Raji (cell line): ENCODE data around the gene HOTAIR.

Source experiments
- POLR2A ChIP-seq: IDR thresholded peaks from 2 replicates; pipeline ENCODE4 v1.6.1; 2011; ENCODE audit warnings: low read depth, low read length, control low read depth; ENCODE audit not compliant: insufficient read depth

HOTAIR gene

GRCh38 chr12:53935383-53936341, 39.1 kb downstream of the HOTAIR start:
- TF ChIP-seq POLR2A = no peak

- TF ChIP-seq POLR2A = no peak
Observed at GRCh38 chr12:53932915-53933314, 41.8 kb downstream of the HOTAIR start.

GRCh38 chr12:53931844-53932581, 42.7 kb downstream of the HOTAIR start:
- TF ChIP-seq POLR2A = no peak

- TF ChIP-seq POLR2A = no peak
Observed at GRCh38 chr12:53930591-53931255, 44.0 kb downstream of the HOTAIR start.

- no peak for TF ChIP-seq POLR2A
Observed at GRCh38 chr12:53929527-53929926, 45.2 kb downstream of the HOTAIR start.

- TF ChIP-seq POLR2A = no peak
Observed at GRCh38 chr12:53928054-53928835, 46.5 kb downstream of the HOTAIR start.

GRCh38 chr12:53927220-53928029, 47.3 kb downstream of the HOTAIR start:
- no peak for TF ChIP-seq POLR2A

GRCh38 chr12:53924521-53925405, 50.0 kb downstream of the HOTAIR start:
- TF ChIP-seq POLR2A = no peak

- no peak for TF ChIP-seq POLR2A
Observed at GRCh38 chr12:53916788-53917655, 57.7 kb downstream of the HOTAIR start.
